Activated naive CD4-positive, alpha-beta T cell treated with anti-CD3 and anti-CD28 coated beads, Interleukin-2, amount 50 U/mL, for 24 hours (primary cell): Measurements from ENCODE around the gene RBKS.
"Not testable (repeated sequence)": the region's sequence is repeated elsewhere in the genome, so short reads cannot be mapped to it uniquely, and the experiment has no call there.

Source experiments
- H3K27ac Mint-ChIP-seq: one replicate; pipeline ENCODE4 v1.8.0; 2021; ENCODE audit warnings: mild to moderate bottlenecking, mixed read lengths
- H3K27me3 Mint-ChIP-seq: one replicate; pipeline ENCODE4 v1.8.0; 2021; ENCODE audit warnings: mixed read lengths
- H3K36me3 Mint-ChIP-seq: one replicate; pipeline ENCODE4 v1.8.0; 2021; ENCODE audit warnings: mixed read lengths
- H3K4me1 Mint-ChIP-seq: one replicate; pipeline ENCODE4 v1.8.0; 2021; ENCODE audit warnings: mixed read lengths
- H3K4me3 Mint-ChIP-seq: one replicate; pipeline ENCODE4 v1.8.0; 2021; ENCODE audit warnings: mild to moderate bottlenecking, mixed read lengths
- H3K9me3 Mint-ChIP-seq: one replicate; pipeline ENCODE4 v1.8.0; 2021; ENCODE audit warnings: mixed read lengths

RBKS gene

DNA sequence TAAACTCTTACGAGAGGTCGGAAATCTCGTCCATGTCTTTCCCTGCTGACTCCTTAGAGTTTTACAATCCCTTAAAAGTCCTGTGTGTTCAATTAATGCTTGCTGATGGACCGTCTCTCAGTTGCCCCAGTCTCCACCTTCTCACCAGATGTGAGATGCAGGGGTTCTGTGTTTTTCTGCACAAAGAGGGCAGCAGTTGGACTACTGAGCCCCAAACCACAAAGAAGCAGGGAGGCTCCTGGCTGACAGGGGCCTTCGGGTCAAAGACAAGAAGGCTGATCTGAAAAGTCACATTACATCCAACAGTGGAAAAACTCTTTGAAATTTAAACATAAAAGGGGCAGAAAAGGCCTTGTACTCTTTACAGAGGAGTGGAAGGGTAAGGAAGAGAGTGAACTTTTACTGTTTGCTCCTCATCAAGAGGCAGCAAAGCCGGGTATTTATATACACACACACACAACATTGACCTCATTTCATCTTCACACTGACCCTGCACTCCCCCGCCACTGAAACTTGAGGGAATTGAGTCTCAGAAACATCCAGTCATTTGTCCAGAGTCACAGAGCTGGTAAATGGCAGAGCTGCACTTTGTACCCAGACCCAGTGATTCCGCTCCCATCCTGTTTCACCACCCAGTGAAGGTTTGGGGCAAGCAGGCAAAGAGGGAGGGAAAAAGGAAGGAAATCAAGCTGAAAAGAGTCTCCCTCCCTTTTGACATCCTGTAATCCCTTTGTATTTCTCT, 94.9 kb downstream of the RBKS start:
- no peak overlapping the region for H3K4me3 Mint-ChIP-seq
- H3K4me1 Mint-ChIP-seq: no peaks in the 10 kb centered on the region
- peaks cover 9% of the 10 kb centered on the region for H3K36me3 Mint-ChIP-seq
- no peaks in the 10 kb centered on the region for H3K27me3 Mint-ChIP-seq
- no peaks in the 10 kb centered on the region for H3K9me3 Mint-ChIP-seq
- H3K27ac Mint-ChIP-seq: no peak overlapping the region

GRCh38 chr2:27792759-27793158, 97.4 kb downstream of the RBKS start:
- Mint-ChIP-seq H3K4me1 (no peaks in the 10 kb centered on the region), H3K36me3 (peaks cover 6% of the 10 kb centered on the region), H3K27me3 (no peaks in the 10 kb centered on the region), H3K4me3 (no peak overlapping the region), H3K9me3 (no peaks in the 10 kb centered on the region), H3K27ac (no peak overlapping the region)

DNA sequence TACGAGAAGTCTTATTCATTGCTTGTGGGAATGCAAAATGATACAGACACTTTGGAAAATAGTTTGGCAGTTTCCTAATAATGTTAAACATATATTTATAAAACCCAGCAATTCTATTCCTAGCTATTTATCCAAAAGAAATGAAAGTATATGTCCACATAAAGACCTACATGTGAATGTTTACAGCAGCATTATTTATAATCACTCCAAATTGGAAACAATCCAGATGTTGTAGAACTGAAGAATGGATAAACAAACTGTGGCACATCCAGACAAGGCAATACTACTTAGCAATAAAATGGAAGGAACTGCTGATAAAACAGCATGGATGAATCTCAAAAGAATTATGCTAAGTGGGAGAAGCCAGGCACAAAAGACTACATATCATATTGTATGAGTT, 99.4 kb downstream of the RBKS start:
- no peaks in the 10 kb centered on the region for H3K9me3 Mint-ChIP-seq
- peaks cover 6% of the 10 kb centered on the region for H3K36me3 Mint-ChIP-seq
- H3K4me3 Mint-ChIP-seq: no peak overlapping the region
- H3K27me3 Mint-ChIP-seq: no peaks in the 10 kb centered on the region
- H3K4me1 Mint-ChIP-seq: no peaks in the 10 kb centered on the region
- H3K27ac Mint-ChIP-seq: no peak overlapping the region

GRCh38 chr2:27782701-27783100, 107.5 kb downstream of the RBKS start:
- Mint-ChIP-seq H3K4me3 (no peak overlapping the region), H3K27me3 (no peaks in the 10 kb centered on the region), H3K9me3 (no peaks in the 10 kb centered on the region), H3K27ac (no peak overlapping the region), H3K36me3 (peaks cover 15% of the 10 kb centered on the region), H3K4me1 (peaks cover 19% of the 10 kb centered on the region)

GRCh38 chr2:27781496-27781895, 108.7 kb downstream of the RBKS start:
- no peak overlapping the region for H3K27ac Mint-ChIP-seq
- H3K9me3 Mint-ChIP-seq: no peaks in the 10 kb centered on the region
- H3K4me1 Mint-ChIP-seq: peaks cover 26% of the 10 kb centered on the region
- no peaks in the 10 kb centered on the region for H3K27me3 Mint-ChIP-seq
- H3K4me3 Mint-ChIP-seq: no peak overlapping the region
- H3K36me3 Mint-ChIP-seq: peaks cover 15% of the 10 kb centered on the region

DNA sequence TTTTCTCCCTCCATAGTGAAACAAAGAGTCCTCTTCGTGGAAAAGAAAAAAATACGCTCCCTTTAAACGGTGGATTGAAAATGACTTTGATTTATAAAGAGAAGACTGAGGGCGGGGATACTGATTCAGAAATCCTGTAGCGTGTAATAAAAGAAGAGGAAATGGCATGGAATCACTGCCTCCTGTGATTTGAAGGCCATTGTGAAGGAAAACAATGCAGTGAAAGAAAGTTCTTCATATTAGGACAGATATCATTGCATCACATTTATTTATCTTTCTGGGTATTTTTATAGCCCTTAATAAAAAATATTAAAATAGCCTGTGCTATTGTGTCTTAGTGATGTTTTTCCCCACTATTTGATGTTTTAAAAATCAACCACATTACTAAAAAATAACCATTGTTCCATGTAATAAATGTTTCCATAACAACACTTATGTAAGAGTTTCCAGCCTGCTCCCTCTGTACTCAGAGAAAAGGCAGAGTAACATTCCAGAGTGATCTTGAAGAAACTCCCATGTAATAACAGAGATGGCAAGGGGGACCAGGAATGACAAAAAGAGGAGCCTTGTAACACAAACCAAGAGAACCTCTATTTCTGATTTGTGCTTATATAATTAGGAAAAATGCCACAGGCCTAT, 110.7 kb downstream of the RBKS start:
- H3K4me1 Mint-ChIP-seq: peaks cover 40% of the 10 kb centered on the region
- peaks cover 16% of the 10 kb centered on the region for H3K36me3 Mint-ChIP-seq
- no peaks in the 10 kb centered on the region for H3K27me3 Mint-ChIP-seq
- no peak overlapping the region for H3K4me3 Mint-ChIP-seq
- no peak overlapping the region for H3K27ac Mint-ChIP-seq
- H3K9me3 Mint-ChIP-seq: no peaks in the 10 kb centered on the region

GRCh38 chr2:27776696-27777095, 113.5 kb downstream of the RBKS start:
- no peak overlapping the region for H3K4me3 Mint-ChIP-seq

DNA sequence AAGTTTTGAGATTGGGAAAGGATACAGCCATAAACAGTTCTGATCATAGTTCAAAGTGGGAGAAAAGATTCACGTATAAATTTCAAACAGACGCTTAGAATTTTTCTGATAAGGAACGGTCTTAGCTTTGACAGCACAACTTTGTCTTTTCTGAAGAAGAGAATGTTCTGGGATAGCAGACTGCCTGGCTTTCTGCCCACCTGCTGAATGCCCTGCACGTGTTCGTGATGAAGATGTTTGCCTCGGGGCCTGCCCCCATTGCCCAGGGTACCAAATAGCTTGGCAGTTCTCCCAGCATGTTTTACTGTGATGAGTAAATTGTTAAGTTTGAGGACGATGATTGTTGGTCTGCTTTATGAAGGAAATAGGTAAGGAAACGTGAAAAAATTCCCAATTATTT, 114.1 kb downstream of the RBKS start:
- Mint-ChIP-seq H3K36me3 (peaks cover 17% of the 10 kb centered on the region), H3K27me3 (no peaks in the 10 kb centered on the region), H3K4me3 (no peak overlapping the region), H3K9me3 (no peaks in the 10 kb centered on the region), H3K4me1 (peaks cover 64% of the 10 kb centered on the region), H3K27ac (peak overlapping the region; percentile 74)

More at GRCh38 chr2:27776696-27777095, 113.5 kb downstream of the RBKS start:
- Mint-ChIP-seq H3K9me3 (no peaks in the 10 kb centered on the region), H3K36me3 (peaks cover 17% of the 10 kb centered on the region), H3K27ac (no peak overlapping the region), H3K27me3 (no peaks in the 10 kb centered on the region), H3K4me1 (peaks cover 61% of the 10 kb centered on the region)

- peak overlapping the region; percentile 99 for H3K4me3 Mint-ChIP-seq
- H3K27ac Mint-ChIP-seq: peak overlapping the region; percentile 77
- peaks cover 11% of the 10 kb centered on the region for H3K36me3 Mint-ChIP-seq
- peaks cover 64% of the 10 kb centered on the region for H3K4me1 Mint-ChIP-seq
- H3K9me3 Mint-ChIP-seq: no peaks in the 10 kb centered on the region
- no peaks in the 10 kb centered on the region for H3K27me3 Mint-ChIP-seq
Observed at GRCh38 chr2:27773959-27774358, 116.2 kb downstream of the RBKS start.

- H3K27ac Mint-ChIP-seq: peak overlapping the region; percentile 70
- peak overlapping the region; percentile 99 for H3K4me3 Mint-ChIP-seq
- no peaks in the 10 kb centered on the region for H3K9me3 Mint-ChIP-seq
- H3K27me3 Mint-ChIP-seq: no peaks in the 10 kb centered on the region
- H3K4me1 Mint-ChIP-seq: peaks cover 56% of the 10 kb centered on the region
- H3K36me3 Mint-ChIP-seq: peaks cover 7% of the 10 kb centered on the region
Observed at GRCh38 chr2:27772804-27773203, 117.4 kb downstream of the RBKS start.

DNA sequence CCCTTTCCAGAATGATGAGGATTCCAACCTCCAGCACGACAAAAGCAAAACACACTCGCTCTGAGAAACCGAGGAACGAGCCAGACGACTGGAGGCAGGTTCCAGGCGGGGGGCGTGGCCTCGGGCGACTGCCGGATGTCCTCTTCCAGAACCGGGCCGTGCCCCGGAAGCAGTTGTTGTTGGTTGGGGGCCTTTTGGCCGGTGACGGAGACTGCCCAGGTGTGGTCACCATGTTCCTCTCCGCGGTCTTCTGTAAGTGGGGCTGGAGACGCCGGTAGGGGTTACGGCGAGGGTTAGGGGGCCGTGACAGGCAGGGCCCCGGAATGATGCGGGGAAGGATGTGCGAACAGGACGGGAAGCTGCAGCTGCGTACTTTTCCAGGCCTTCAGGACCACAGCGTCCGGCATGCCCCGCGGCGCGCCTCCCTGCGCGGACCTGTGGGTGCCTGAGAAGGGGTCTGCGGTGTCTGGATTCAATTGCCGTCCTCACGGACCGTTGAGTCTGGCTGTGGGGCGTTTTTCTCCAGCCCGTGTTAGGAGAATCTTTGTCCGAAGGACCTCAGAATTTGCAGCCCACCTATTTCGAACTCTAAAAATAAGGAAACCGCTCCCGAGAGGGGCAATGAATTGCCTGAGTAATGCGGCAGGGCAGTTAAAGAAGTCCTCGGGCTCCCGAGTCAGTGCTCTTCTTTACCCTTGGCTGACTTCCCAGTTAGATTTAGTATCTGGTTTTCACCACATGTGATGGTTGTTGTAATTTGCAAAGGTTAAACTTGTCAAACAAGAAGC, 118.4 kb downstream of the RBKS start, which contains the start of gene MRPL33:
MRPL33 (plus strand) TSS at position 172 of the 788 bp plus-strand sequence; CDS start at position 231, 59 bp downstream.
- peak within 1 kb of the TSS; percentile 99 for H3K4me3 Mint-ChIP-seq
- peaks cover 7% of the 10 kb centered on the region for H3K36me3 Mint-ChIP-seq
- peaks cover 51% of the 10 kb centered on the region for H3K4me1 Mint-ChIP-seq
- H3K9me3 Mint-ChIP-seq: no peaks in the 10 kb centered on the region
- H3K27me3 Mint-ChIP-seq: no peaks in the 10 kb centered on the region
- peak within 1 kb of the TSS; percentile 99 for H3K27ac Mint-ChIP-seq

GRCh38 chr2:27771202-27771547, 119.0 kb downstream of the RBKS start:
- H3K36me3 Mint-ChIP-seq: peaks cover 7% of the 10 kb centered on the region
- peak overlapping the region; percentile 99 for H3K4me3 Mint-ChIP-seq
- peaks cover 49% of the 10 kb centered on the region for H3K4me1 Mint-ChIP-seq
- no peaks in the 10 kb centered on the region for H3K9me3 Mint-ChIP-seq
- H3K27ac Mint-ChIP-seq: peak overlapping the region; percentile 99
- H3K27me3 Mint-ChIP-seq: no peaks in the 10 kb centered on the region

DNA sequence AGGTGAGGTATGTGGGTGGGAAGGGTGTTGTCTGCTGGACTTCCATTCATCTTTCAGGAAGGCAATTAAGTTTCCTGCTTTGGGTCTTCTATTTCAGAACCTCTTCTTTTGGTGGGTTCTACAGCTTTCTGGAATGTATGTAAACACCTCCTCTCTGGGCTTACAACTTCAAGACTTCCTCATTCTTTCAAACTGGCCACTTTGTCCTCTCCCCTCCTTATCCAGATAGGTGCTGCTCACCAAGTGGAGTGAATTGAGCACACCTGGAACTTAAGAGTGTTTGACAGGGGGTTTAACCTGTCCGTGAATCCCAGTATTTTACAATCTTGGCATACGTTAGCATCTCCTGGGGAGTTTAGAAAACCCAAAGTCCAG, 123.9 kb downstream of the RBKS start:
- H3K4me3 Mint-ChIP-seq: peak overlapping the region; percentile 66
- no peaks in the 10 kb centered on the region for H3K27me3 Mint-ChIP-seq
- H3K9me3 Mint-ChIP-seq: no peaks in the 10 kb centered on the region
- H3K27ac Mint-ChIP-seq: peak overlapping the region; percentile 46
- peaks cover 22% of the 10 kb centered on the region for H3K4me1 Mint-ChIP-seq
- H3K36me3 Mint-ChIP-seq: no peaks in the 10 kb centered on the region

DNA sequence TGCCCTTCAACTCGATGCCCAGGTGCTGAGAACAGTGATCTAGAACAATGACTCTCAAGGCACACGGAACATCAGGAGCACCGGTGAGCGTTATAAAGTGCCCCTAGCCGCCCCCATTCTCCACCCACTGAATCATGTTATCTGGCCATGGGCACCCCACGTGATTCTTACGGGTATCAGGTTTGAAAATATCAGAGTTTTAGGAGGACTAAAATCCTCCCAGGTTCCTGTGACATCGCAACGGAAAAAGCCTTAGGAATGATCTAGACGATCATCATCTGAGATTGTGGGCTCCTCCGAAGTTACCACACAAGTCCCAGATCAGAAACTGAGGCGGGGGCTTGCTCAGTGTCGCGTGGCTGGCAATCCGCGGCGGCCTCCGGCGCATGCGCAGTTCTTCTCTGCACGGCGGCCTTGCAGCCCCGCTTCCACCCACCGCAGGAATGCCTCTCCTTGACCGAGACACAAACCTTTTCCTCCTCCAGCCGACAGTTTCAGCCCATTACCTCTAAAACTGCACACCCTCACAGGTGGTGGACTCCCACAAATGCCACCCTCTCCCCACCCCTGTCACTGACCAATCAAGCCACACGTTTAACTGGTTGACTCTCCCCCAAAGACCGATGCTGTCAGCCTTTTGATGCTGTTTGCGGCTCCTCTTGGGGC, 124.4 kb downstream of the RBKS start:
- peak overlapping the region; percentile 66 for H3K4me3 Mint-ChIP-seq
- H3K9me3 Mint-ChIP-seq: no peaks in the 10 kb centered on the region
- peaks cover 17% of the 10 kb centered on the region for H3K4me1 Mint-ChIP-seq
- no peaks in the 10 kb centered on the region for H3K27me3 Mint-ChIP-seq
- H3K36me3 Mint-ChIP-seq: no peaks in the 10 kb centered on the region
- H3K27ac Mint-ChIP-seq: peak overlapping the region; percentile 65

DNA sequence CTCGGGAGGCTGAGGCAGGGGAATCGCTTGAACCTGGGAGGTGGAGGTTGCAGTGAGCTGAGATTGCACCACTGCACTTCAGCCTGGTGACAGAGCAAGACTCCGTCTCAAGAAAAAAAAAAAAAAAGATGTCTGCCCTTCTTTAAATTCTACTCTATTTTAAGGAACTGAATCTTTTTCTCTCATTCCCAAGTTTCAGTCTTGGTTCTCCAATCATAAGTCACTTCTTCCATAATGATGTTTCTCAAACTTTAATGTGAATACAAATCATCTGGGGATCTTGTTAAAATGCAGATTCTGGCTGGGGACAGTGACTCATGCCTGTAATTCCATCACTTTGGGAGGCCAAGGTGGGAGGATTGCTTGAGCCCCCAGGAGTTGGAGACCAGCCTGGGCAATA, 125.7 kb downstream of the RBKS start:
- H3K9me3 Mint-ChIP-seq, H3K27me3 Mint-ChIP-seq, H3K4me3 Mint-ChIP-seq, H3K36me3 Mint-ChIP-seq, H3K27ac Mint-ChIP-seq: not testable (repeated sequence)
- peaks cover 13% of the 10 kb centered on the region for H3K4me1 Mint-ChIP-seq
